ENCODE measurements around the gene NR1H3.
A peak's percentile ranks its signal among the peaks of the same experiment; 100 is the strongest.

DNA sequence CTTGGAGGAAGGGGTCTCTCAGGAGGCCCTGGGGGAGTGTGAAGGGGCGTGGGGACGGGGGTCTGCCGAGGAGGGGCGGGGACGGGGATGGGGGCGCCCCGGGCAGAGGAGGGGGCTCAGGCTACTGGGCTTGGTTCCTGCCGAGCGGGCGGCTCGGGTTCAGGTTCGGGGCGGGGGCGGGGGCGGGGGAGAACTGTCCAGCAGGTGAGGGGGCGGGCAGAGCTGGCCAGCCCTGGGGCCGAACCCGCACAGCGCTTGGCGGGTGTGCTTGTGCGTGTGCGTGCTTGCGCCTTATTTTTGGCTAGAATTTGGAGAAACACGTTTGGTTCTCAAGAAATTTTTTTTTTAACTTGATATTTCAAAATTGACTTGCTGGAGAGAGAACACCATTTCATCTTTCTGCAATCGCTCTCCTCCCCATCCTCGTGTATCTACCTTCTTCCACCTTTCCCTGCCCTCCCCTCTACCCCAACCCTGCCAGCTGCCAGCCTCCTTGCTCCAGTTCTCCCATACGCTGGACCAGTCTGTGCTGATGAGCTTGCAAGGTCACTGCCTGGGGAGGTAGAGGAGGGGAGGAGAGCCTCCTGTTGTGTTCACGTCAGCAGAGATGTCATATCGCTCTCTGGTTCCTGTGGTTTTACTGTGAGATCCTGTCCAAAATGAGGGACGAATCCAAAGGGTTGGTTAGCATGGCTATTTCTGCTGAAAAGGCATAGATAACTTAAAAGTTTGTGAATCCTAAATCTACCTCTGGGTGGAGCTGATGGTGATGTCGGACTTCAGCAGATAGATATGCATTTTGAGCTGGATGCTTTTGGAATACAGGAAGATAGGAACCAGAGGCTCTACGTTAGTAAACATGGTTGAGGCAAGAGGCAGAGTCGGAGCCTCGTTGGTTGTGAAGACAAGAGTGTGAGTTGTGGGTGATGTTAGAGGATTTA lies 12.8 kb downstream of the NR1H3 start:
- TF ChIP-seq EP300 (IDR thresholded peaks at IDR 0.05; ENCODE audit: borderline replicate concordance in 1 of 2, low read depth in 1 of 2, low read length in 1 of 2), result no peak
- TF ChIP-seq CTCF (IDR thresholded peaks at IDR 0.05), result 0 out of 2 replicates have a peak, but pooled peaks have one; percentile 24
- no peak for TF ChIP-seq TAF1 (IDR thresholded peaks at IDR 0.05; ENCODE audit: borderline replicate concordance, low read depth, low read length)
- TF ChIP-seq, protein P1, sequence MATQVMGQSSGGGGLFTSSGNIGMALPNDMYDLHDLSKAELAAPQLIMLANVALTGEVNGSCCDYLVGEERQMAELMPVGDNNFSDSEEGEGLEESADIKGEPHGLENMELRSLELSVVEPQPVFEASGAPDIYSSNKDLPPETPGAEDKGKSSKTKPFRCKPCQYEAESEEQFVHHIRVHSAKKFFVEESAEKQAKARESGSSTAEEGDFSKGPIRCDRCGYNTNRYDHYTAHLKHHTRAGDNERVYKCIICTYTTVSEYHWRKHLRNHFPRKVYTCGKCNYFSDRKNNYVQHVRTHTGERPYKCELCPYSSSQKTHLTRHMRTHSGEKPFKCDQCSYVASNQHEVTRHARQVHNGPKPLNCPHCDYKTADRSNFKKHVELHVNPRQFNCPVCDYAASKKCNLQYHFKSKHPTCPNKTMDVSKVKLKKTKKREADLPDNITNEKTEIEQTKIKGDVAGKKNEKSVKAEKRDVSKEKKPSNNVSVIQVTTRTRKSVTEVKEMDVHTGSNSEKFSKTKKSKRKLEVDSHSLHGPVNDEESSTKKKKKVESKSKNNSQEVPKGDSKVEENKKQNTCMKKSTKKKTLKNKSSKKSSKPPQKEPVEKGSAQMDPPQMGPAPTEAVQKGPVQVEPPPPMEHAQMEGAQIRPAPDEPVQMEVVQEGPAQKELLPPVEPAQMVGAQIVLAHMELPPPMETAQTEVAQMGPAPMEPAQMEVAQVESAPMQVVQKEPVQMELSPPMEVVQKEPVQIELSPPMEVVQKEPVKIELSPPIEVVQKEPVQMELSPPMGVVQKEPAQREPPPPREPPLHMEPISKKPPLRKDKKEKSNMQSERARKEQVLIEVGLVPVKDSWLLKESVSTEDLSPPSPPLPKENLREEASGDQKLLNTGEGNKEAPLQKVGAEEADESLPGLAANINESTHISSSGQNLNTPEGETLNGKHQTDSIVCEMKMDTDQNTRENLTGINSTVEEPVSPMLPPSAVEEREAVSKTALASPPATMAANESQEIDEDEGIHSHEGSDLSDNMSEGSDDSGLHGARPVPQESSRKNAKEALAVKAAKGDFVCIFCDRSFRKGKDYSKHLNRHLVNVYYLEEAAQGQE (IDR thresholded peaks at IDR 0.05; ENCODE audit: low read depth, low read length), result peak; percentile 77
- no peak for TF ChIP-seq TEAD4 (IDR thresholded peaks at IDR 0.05; ENCODE audit: borderline replicate concordance, insufficient read depth)
- TF ChIP-seq SMC3 (IDR thresholded peaks at IDR 0.05; ENCODE audit: low read depth, low read length), result no peak; the same call in 1 of the 2 replicates
- no peak for TF ChIP-seq CHD2 (IDR thresholded peaks at IDR 0.05; ENCODE audit: low read length, partially characterized antibody)
- no peak for TF ChIP-seq MAX (IDR thresholded peaks at IDR 0.05; ENCODE audit: low read depth)
- TF ChIP-seq RAD21 (IDR thresholded peaks at IDR 0.05; ENCODE audit: low read length), result peak; percentile 37
- TF ChIP-seq YY1 (IDR thresholded peaks at IDR 0.05; ENCODE audit: low read depth), result no peak

Data from SK-N-SH (cell line).